ENCODE results near the gene CATSPERD. TPM values are rescaled to one million over a fixed set of nuclear protein-coding genes. Genes with fewer than 3 reads are reported as not detected.

The CATSPERD gene
- polyA plus RNA-seq, 3 donors: not detected

Other genes with a start within 250 kb of the CATSPERD start
- 1 to 10 TPM in 1 of 3 donors, under 1 TPM in 2; 0.23 to 2.6 (median 0.36) TPM for gene TINCR, start 152.7 kb upstream of the CATSPERD start, polyA plus RNA-seq
- gene SAFB2, start 97.9 kb upstream of the CATSPERD start, polyA plus RNA-seq: 10 to 100 TPM; 35.0 to 48.0 (median 35.4) TPM
- 10 to 100 TPM; 34.3 to 49.7 (median 46.9) TPM for gene SAFB, start 97.6 kb upstream of the CATSPERD start, polyA plus RNA-seq
- gene MICOS13, start 40.1 kb upstream of the CATSPERD start, polyA plus RNA-seq: 100 to 1,000 TPM in 1 of 3 donors, 10 to 100 TPM in 2; 53.6 to 120 (median 96.2) TPM
- gene HSD11B1L, start 39.6 kb upstream of the CATSPERD start, polyA plus RNA-seq: 1 to 10 TPM; 5.4 to 7.5 (median 6.5) TPM
- 1,000 to 10,000 TPM; 1,118 to 1,631 (median 1,215) TPM for gene RPL36, start 30.3 kb upstream of the CATSPERD start, polyA plus RNA-seq
- gene LONP1, start 491 bp upstream of the CATSPERD start, polyA plus RNA-seq: 10 to 100 TPM; 40.7 to 67.1 (median 45.2) TPM
- 1 to 10 TPM in 2 of 3 donors, under 1 TPM in 1; 0.79 to 2.7 (median 2.1) TPM for gene PRR22, start 64.1 kb downstream of the CATSPERD start, polyA plus RNA-seq
- 10 to 100 TPM; 16.0 to 44.0 (median 29.3) TPM for gene DUS3L, start 70.5 kb downstream of the CATSPERD start, polyA plus RNA-seq
- gene NRTN, start 84.4 kb downstream of the CATSPERD start, polyA plus RNA-seq: 10 to 100 TPM in 1 of 3 donors, under 1 TPM in 2; 0.22 to 10.4 (median 0.67) TPM
- gene FUT6, start 119.1 kb downstream of the CATSPERD start, polyA plus RNA-seq: 1 to 10 TPM in 1 of 3 donors, under 1 TPM in 1, not detected in 1; 0.10 to 2.5 TPM
- gene FUT3, start 130.8 kb downstream of the CATSPERD start, polyA plus RNA-seq: 1 to 10 TPM in 1 of 3 donors, under 1 TPM in 2; 0.11 to 2.6 (median 0.83) TPM
- not detected for gene FUT5, start 149.9 kb downstream of the CATSPERD start, polyA plus RNA-seq
- 100 to 1,000 TPM; 231 to 455 (median 364) TPM for gene NDUFA11, start 183.2 kb downstream of the CATSPERD start, polyA plus RNA-seq
- gene VMAC, start 184.2 kb downstream of the CATSPERD start, polyA plus RNA-seq: 1 to 10 TPM; 4.1 to 4.7 (median 4.7) TPM
- gene CAPS, start 193.6 kb downstream of the CATSPERD start, polyA plus RNA-seq: 10 to 100 TPM in 2 of 3 donors, 1 to 10 TPM in 1; 7.0 to 13.4 (median 11.4) TPM